PC-9 (cell line): ENCODE data around the gene PRIMA1.

Source experiments
- EZH2 ChIP-seq: fragments of 200-600 bp; sonication (generic); IDR thresholded peaks from 2 replicates; pipeline ENCODE4 v1.8.0; 2017; ENCODE audit warnings: antibody characterized with exemption, low read depth
- TF ChIP-seq, protein P1 (sequence below): fragments of 200-600 bp; sonication (generic); conservative IDR thresholded peaks from 2 replicates; pipeline ENCODE4 v1.6.1; 2017; ENCODE audit warnings: mixed run types, antibody characterized with exemption, mild to moderate bottlenecking, moderate library complexity

DNA sequence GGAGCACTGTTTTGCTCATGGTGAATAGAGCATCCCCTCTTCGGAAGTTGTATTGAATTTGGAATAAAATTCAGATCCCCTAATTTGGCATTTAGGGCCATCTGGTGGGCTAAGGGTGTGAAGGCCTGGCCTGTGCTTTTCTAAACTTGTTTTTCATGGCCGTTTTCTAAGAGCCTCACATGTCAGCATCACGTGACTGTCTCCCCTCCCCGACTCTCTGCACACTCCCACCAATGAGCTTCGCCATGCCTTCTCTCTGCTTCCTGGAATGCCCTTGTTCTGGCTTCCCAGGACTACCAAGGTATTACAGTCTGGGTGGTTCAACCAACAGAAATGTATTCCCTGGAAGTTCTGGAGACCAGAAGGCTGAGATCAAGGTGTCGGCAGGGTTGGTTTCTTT is 85.3 kb downstream of the PRIMA1 start:
- TF ChIP-seq, protein P1, sequence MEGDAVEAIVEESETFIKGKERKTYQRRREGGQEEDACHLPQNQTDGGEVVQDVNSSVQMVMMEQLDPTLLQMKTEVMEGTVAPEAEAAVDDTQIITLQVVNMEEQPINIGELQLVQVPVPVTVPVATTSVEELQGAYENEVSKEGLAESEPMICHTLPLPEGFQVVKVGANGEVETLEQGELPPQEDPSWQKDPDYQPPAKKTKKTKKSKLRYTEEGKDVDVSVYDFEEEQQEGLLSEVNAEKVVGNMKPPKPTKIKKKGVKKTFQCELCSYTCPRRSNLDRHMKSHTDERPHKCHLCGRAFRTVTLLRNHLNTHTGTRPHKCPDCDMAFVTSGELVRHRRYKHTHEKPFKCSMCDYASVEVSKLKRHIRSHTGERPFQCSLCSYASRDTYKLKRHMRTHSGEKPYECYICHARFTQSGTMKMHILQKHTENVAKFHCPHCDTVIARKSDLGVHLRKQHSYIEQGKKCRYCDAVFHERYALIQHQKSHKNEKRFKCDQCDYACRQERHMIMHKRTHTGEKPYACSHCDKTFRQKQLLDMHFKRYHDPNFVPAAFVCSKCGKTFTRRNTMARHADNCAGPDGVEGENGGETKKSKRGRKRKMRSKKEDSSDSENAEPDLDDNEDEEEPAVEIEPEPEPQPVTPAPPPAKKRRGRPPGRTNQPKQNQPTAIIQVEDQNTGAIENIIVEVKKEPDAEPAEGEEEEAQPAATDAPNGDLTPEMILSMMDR: no peak
- no peak for TF ChIP-seq EZH2
